Peyer's patch (tissue), 4 donors: ENCODE results near the gene RLF.

Experiments used
- POLR2A ChIP-seq, 2 donors: fragments of 450-650 bp; IDR thresholded peaks; one replicate each; pipeline ENCODE4 v1.5.1; 2017; ENCODE audit warnings: antibody characterized with exemption in 2 of 2, mild to moderate bottlenecking in 2 of 2, moderate library complexity in 2 of 2
- TF ChIP-seq, protein P1 (sequence below), 6 experiments: fragments of 450-650 bp in 4 of 6; fragments of 200-600 bp in 2 of 6; sonication (generic) in 1 of 6; IDR thresholded peaks; one replicate each; pipeline ENCODE4 v1.5.1; 2017 to 2019; ENCODE audit warnings: antibody characterized with exemption in 6 of 6, mild to moderate bottlenecking in 3 of 6, moderate library complexity in 1 of 6

DNA sequence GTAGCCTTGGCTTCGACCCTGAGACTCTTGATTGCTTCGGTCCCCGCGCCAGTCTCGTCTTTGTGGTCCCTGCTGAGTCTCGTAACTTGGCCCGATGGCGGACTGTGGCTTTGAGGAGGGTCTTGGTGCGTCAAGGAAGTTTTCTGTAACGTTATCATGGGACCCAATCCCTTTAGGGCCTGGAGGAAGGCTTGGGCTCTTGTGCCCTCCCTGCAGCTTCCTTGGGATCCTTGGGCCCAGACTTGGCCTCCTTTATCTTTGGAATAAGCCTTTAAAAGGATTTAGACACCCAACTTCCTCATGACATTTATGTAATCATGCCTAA, 97.2 kb downstream of the RLF start:
- TF ChIP-seq, protein P1, sequence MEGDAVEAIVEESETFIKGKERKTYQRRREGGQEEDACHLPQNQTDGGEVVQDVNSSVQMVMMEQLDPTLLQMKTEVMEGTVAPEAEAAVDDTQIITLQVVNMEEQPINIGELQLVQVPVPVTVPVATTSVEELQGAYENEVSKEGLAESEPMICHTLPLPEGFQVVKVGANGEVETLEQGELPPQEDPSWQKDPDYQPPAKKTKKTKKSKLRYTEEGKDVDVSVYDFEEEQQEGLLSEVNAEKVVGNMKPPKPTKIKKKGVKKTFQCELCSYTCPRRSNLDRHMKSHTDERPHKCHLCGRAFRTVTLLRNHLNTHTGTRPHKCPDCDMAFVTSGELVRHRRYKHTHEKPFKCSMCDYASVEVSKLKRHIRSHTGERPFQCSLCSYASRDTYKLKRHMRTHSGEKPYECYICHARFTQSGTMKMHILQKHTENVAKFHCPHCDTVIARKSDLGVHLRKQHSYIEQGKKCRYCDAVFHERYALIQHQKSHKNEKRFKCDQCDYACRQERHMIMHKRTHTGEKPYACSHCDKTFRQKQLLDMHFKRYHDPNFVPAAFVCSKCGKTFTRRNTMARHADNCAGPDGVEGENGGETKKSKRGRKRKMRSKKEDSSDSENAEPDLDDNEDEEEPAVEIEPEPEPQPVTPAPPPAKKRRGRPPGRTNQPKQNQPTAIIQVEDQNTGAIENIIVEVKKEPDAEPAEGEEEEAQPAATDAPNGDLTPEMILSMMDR (IDR thresholded peaks at IDR 0.05), result no peak
- no peak for TF ChIP-seq POLR2A (IDR thresholded peaks at IDR 0.05)
